Measurements from ENCODE around the gene C10orf67. TPM values are rescaled to one million over a fixed set of nuclear protein-coding genes. Genes with fewer than 3 reads are reported as not detected.

The C10orf67 gene
- total RNA-seq, 1 experiment from 2014 or later = not detected

GRCh38 chr10:23370106-23370505 is 25.5 kb upstream of the C10orf67 start:
- Histone ChIP-seq H3K79me1 (ENCODE audit: insufficient read depth, low read depth, low read length, poor library complexity, severe bottlenecking) (no peaks in the 10 kb centered on the region), H2AFZ (ENCODE audit: low read length) (no peak overlapping the region), H2BK5ac (ENCODE audit: insufficient read length, low read length) (no peak overlapping the region), H3K23ac (ENCODE audit: insufficient read length, low read depth, low read length) (no peak overlapping the region), H3K9me3 (ENCODE audit: control insufficient read depth, low read depth, low read length) (no peaks in the 10 kb centered on the region), H2BK20ac (ENCODE audit: low read depth, low read length, poor library complexity, severe bottlenecking) (no peak overlapping the region), H3K23me2 (ENCODE audit: insufficient read length, low read depth, low read length, poor library complexity, severe bottlenecking) (no peaks in the 10 kb centered on the region), H3K27me3 (ENCODE audit: insufficient read depth, low read length) (no peaks in the 10 kb centered on the region), H3K18ac (ENCODE audit: insufficient read length, low read depth, low read length) (no peak overlapping the region), H3T11ph (ENCODE audit: low read length) (no peak overlapping the region), H2AK5ac (ENCODE audit: insufficient read length, low read length) (no peak overlapping the region), H2BK120ac (ENCODE audit: low read depth, low read length, poor library complexity, severe bottlenecking) (no peak overlapping the region), H3K27ac (ENCODE audit: insufficient read length, low read depth, low read length) (no peak overlapping the region), H3K4me1 (ENCODE audit: insufficient read depth, low read length) (no peaks in the 10 kb centered on the region), H4K5ac (ENCODE audit: insufficient read length, low read depth, low read length) (no peak overlapping the region), H3K79me2 (ENCODE audit: insufficient read depth, low read length) (no peaks in the 10 kb centered on the region), H3K9ac (ENCODE audit: extremely low read depth, insufficient read length, low read length) (no peak overlapping the region), H3K4ac (ENCODE audit: low read depth, low read length) (no peak overlapping the region), H3K56ac (ENCODE audit: insufficient read length, low read depth, low read length) (no peak overlapping the region), H2BK15ac (ENCODE audit: low read depth, low read length) (no peak overlapping the region), H2BK12ac (ENCODE audit: insufficient read length, low read depth, low read length) (no peak overlapping the region), H4K20me1 (ENCODE audit: control insufficient read depth, insufficient read depth, insufficient read length) (no peaks in the 10 kb centered on the region), H4K91ac (ENCODE audit: insufficient read length, low read depth, low read length) (no peak overlapping the region), H4K8ac (replicated peaks; ENCODE audit: insufficient read length, low read depth, low read length) (no peak overlapping the region), H3K14ac (ENCODE audit: insufficient read depth, low read length) (no peak overlapping the region), H3K4me2 (ENCODE audit: insufficient read depth, insufficient read length, low read length) (no peak overlapping the region)
- no CpG with 5 or more reads among the region's 3 CpGs for WGBS (ENCODE audit: extremely low coverage, insufficient read length, low lambda C conversion rate)
- no peaks in the 10 kb centered on the region; a peak in 2 of 5 replicates for H3K9me3 Mint-ChIP-seq
- no peak for TF ChIP-seq CTCF (conservative IDR thresholded peaks at IDR 0.05)
- peaks cover 0 to 2% (median 0%) of the 10 kb centered on the region in 3 experiments; a peak in 1 of 7 replicates for H3K36me3 Mint-ChIP-seq (ENCODE audit: insufficient read depth in 1 of 3, low read depth in 3 of 3)
- peak overlapping the region in 1 of 3 experiments; percentile 34; a peak in 1 of 7 replicates for H3K27ac Mint-ChIP-seq
- no peaks in the 10 kb centered on the region for H3K27me3 Mint-ChIP-seq (ENCODE audit: low read depth)
- no peak for DNase-seq
- H3K4me3 Mint-ChIP-seq = no peak overlapping the region
- H3K4me1 Mint-ChIP-seq = peaks cover 9% of the 10 kb centered on the region in 2 experiments

All from H9 (cell line).